Vagina (tissue), 2 donors: Measurements from ENCODE around the gene LAT. TPM values are rescaled to one million over a fixed set of nuclear protein-coding genes. Genes with fewer than 3 reads are reported as not detected.

Experiments used
- DNase-seq, 2 donors: peaks; one replicate each; pipeline ENCODE4 v3.0.0-alpha.2; 2017; ENCODE audit errors: extremely low spot score in 2 of 2
- H3K27ac ChIP-seq: fragments of 200-600 bp; sonication (generic); one replicate; pipeline ENCODE4 v1.5.1; 2019
- H3K27me3 ChIP-seq: fragments of 200-600 bp; sonication (generic); one replicate; pipeline ENCODE4 v1.5.1; 2019
- H3K36me3 ChIP-seq, 2 donors: fragments of 200-600 bp; sonication (generic); one replicate each; pipeline ENCODE4 v1.5.1; 2017 to 2019
- H3K4me1 ChIP-seq: fragments of 200-600 bp; sonication (generic); one replicate; pipeline ENCODE4 v1.5.1; 2019
- H3K4me3 ChIP-seq, 2 donors: fragments of 200-600 bp; sonication (generic); 1 replicate in 1 of 2; 2 replicates in 1 of 2; pipeline ENCODE4 v1.5.1; 2016 to 2019
- H3K9me3 ChIP-seq: fragments of 200-600 bp; sonication (generic); one replicate; pipeline ENCODE4 v1.5.1; 2019
- CTCF ChIP-seq, 3 experiments: fragments of 450-650 bp in 2 of 3; fragments of 200-600 bp in 1 of 3; sonication (generic) in 1 of 3; IDR thresholded peaks; one replicate each; pipeline ENCODE4 v1.5.1; 2017 to 2019; ENCODE audit warnings: antibody characterized with exemption in 3 of 3, mild to moderate bottlenecking in 2 of 3, moderate library complexity in 2 of 3
- POLR2A ChIP-seq, 2 donors: fragments of 450-650 bp; IDR thresholded peaks; one replicate each; pipeline ENCODE4 v1.6.1; 2017; ENCODE audit warnings: antibody characterized with exemption in 2 of 2, mild to moderate bottlenecking in 2 of 2, moderate library complexity in 2 of 2
- POLR2AphosphoS5 ChIP-seq, 2 donors: sonication (generic); formaldehyde crosslinking; IDR thresholded peaks; one replicate each; pipeline ENCODE4 v1.9.0; 2017; ENCODE audit warnings: antibody characterized with exemption in 2 of 2, mild to moderate bottlenecking in 2 of 2, low read depth in 1 of 2; ENCODE audit not compliant: insufficient read depth in 1 of 2
- intact Hi-C: fragments of 100-400 bp; cut with DNase I; formaldehyde crosslinking; loops from one replicate; pipeline ENCODE4 v1.15.1; 2023
- total RNA-seq: library from RNA; depleted of rRNA; stranded (reverse); fragments of >200 nt; gene quantifications from one replicate; pipeline ENCODE4 v1.2.3, GENCODE V29; 2016

Gene LAT
- total RNA-seq, 1 donor from 2014 or later = 4.7 TPM

- Histone ChIP-seq H3K9me3 (no peaks in the 10 kb centered on the region), H3K27ac (no peak overlapping the region), H3K27me3 (no peaks in the 10 kb centered on the region), H3K36me3 (peaks cover 0 to 51% of the 10 kb centered on the region in 2 donors), H3K4me1 (peaks cover 8% of the 10 kb centered on the region), H3K4me3 (no peak overlapping the region)
- intact Hi-C loops = no loop called here
- no peak for DNase-seq
- TF ChIP-seq POLR2A (IDR thresholded peaks at IDR 0.05) (no peak), POLR2AphosphoS5 (IDR thresholded peaks at IDR 0.05; ENCODE audit: insufficient read depth in 1 of 2, low read depth in 1 of 2) (no peak), CTCF (IDR thresholded peaks at IDR 0.05) (no peak)
Observed at GRCh38 chr16:28980929-28981328, 3.9 kb upstream of the LAT start.

DNA sequence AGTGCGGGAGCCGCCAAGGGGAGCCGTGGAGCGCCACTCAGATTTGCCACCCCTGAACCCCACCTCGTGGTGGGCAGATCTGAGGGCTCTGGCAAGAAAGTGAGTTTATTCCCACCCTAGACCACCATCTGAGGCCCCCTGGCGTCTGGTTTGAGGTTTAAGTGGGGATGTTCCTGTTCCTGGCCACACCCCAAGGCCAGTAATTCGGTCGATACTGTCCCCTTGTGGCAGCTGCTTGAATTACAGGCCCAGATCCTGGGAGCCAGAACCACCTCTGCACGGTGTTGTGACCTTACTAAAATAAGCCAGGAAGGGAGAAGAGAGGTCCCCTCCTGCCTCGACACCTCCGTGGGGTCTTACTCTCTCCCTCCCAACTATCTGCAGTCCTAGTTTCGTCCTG is 3.3 kb upstream of the LAT start:
- Histone ChIP-seq H3K9me3 (no peaks in the 10 kb centered on the region), H3K27ac (no peak overlapping the region), H3K4me1 (peaks cover 3% of the 10 kb centered on the region), H3K36me3 (peaks cover 0 to 55% of the 10 kb centered on the region in 2 donors), H3K27me3 (no peaks in the 10 kb centered on the region), H3K4me3 (no peak overlapping the region)
- intact Hi-C loops = no loop called here
- DNase-seq = no peak
- TF ChIP-seq CTCF (IDR thresholded peaks at IDR 0.05) (no peak), POLR2AphosphoS5 (IDR thresholded peaks at IDR 0.05; ENCODE audit: insufficient read depth in 1 of 2, low read depth in 1 of 2) (no peak), POLR2A (IDR thresholded peaks at IDR 0.05) (no peak)

GRCh38 chr16:28982418-28982817 is 2.4 kb upstream of the LAT start:
- no peak overlapping the region for H3K4me3 ChIP-seq
- H3K9me3 ChIP-seq = peaks cover 4% of the 10 kb centered on the region
- no peak overlapping the region for H3K27ac ChIP-seq
- no peak for TF ChIP-seq CTCF (IDR thresholded peaks at IDR 0.05)
- TF ChIP-seq POLR2AphosphoS5 (IDR thresholded peaks at IDR 0.05; ENCODE audit: insufficient read depth in 1 of 2, low read depth in 1 of 2) = no peak
- H3K4me1 ChIP-seq = no peaks in the 10 kb centered on the region
- no peak for DNase-seq
- H3K27me3 ChIP-seq = no peaks in the 10 kb centered on the region
- intact Hi-C loops = no loop called here
- peaks cover 0 to 64% of the 10 kb centered on the region in 2 donors for H3K36me3 ChIP-seq

- DNase-seq = no peak
- Histone ChIP-seq H3K4me3 (no peak overlapping the region), H3K4me1 (no peaks in the 10 kb centered on the region), H3K27me3 (no peaks in the 10 kb centered on the region), H3K27ac (no peak overlapping the region), H3K36me3 (peaks cover 0 to 70% of the 10 kb centered on the region in 2 donors), H3K9me3 (peaks cover 4% of the 10 kb centered on the region)
- intact Hi-C loops = no loop called here
- TF ChIP-seq POLR2AphosphoS5 (IDR thresholded peaks at IDR 0.05; ENCODE audit: insufficient read depth in 1 of 2, low read depth in 1 of 2) (no peak), CTCF (IDR thresholded peaks at IDR 0.05) (no peak), POLR2A (IDR thresholded peaks at IDR 0.05) (no peak)
Observed at GRCh38 chr16:28982949-28983348, 1.9 kb upstream of the LAT start.

DNA sequence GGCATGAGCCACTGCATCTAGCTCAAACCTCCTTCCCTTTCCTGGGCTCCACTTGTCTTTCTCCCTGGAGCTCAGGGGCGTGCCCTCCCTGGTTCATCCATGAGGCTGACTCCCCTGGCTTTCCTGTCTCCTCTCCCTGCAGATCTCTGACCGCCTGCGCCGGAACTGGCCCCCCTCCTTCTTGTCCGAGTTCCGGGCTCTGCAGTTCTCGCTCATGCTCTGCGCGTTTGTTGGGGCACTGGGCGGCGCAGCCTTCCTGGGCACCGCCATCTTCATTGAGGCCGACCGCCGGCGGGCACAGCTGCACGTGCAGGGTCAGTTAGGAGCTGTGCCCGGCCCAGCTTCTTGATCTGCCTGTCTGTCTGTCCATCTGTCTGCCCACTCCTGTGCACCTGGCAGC is 1.2 kb upstream of the LAT start:
- no peak overlapping the region for H3K4me3 ChIP-seq
- DNase-seq = no peak
- H3K27me3 ChIP-seq = no peaks in the 10 kb centered on the region
- H3K4me1 ChIP-seq = no peaks in the 10 kb centered on the region
- TF ChIP-seq POLR2AphosphoS5 (IDR thresholded peaks at IDR 0.05; ENCODE audit: insufficient read depth in 1 of 2, low read depth in 1 of 2) = no peak
- no peak for TF ChIP-seq POLR2A (IDR thresholded peaks at IDR 0.05)
- no peak for TF ChIP-seq CTCF (IDR thresholded peaks at IDR 0.05)
- H3K9me3 ChIP-seq = peaks cover 4% of the 10 kb centered on the region
- intact Hi-C loops = no loop called here
- peak overlapping the region; percentile 29 for H3K27ac ChIP-seq
- peaks cover 0 to 71% of the 10 kb centered on the region in 2 donors for H3K36me3 ChIP-seq
